HepG2 (cell line): ENCODE results near the gene PIK3R3. TPM values are rescaled to one million over a fixed set of nuclear protein-coding genes. Genes with fewer than 3 reads are reported as not detected.

Experiments
- ELF3 ChIP-seq: IDR thresholded peaks from 2 replicates; pipeline ENCODE4 v1.6.1; 2016; ENCODE audit warnings: missing genetic modification reagents, missing compliant biosample characterization
- MED13 ChIP-seq: sonication (generic); formaldehyde crosslinking; IDR thresholded peaks from 2 replicates; pipeline ENCODE4 v1.5.0; 2020; ENCODE audit warnings: missing genetic modification reagents
- MTF2 ChIP-seq: sonication (generic); formaldehyde crosslinking; IDR thresholded peaks from 2 replicates; pipeline ENCODE4 v1.5.0; 2020; ENCODE audit warnings: missing genetic modification reagents, borderline replicate concordance
- SMARCE1 ChIP-seq: fragments of 450-650 bp; IDR thresholded peaks from 2 replicates; pipeline ENCODE4 v1.6.1; 2017; ENCODE audit warnings: borderline replicate concordance
- SOX6 ChIP-seq, 2 experiments: fragments of 450-650 bp in 1 of 2; sonication (generic) in 1 of 2; formaldehyde crosslinking in 1 of 2; IDR thresholded peaks; 2 replicates each; pipeline versions ENCODE4 v1.4.0 to v1.6.1; 2017 to 2020; ENCODE audit warnings: antibody characterized with exemption in 1 of 2, mild to moderate bottlenecking in 1 of 2, missing genetic modification reagents in 1 of 2
- ZNF12 ChIP-seq: sonication (generic); formaldehyde crosslinking; IDR thresholded peaks from 2 replicates; pipeline ENCODE4 v1.5.0; 2020; ENCODE audit warnings: missing genetic modification reagents
- ZNF724P ChIP-seq: sonication (generic); formaldehyde crosslinking; IDR thresholded peaks from 2 replicates; pipeline ENCODE4 v1.8.0; 2022; ENCODE audit warnings: missing genetic modification reagents, borderline replicate concordance
- ZNF781 ChIP-seq: sonication (generic); formaldehyde crosslinking; IDR thresholded peaks from 2 replicates; pipeline ENCODE4 v1.5.1; 2020; ENCODE audit warnings: borderline replicate concordance, mild to moderate bottlenecking, missing genetic modification reagents; ENCODE audit errors: not compliant biosample characterization
- polyA plus RNA-seq, 8 experiments: library from polyadenylated mRNA; depleted of rRNA in 3 of 8; stranded (reverse) in 7 of 8; unstranded in 1 of 8; fragments of >200 nt; fragmentation: Illumina TruSeq in 4 of 8; extraction: Trizol in 4 of 8; gene quantifications; 2 replicates each; pipeline versions ENCODE4 v1.2.1 to v1.2.3, GENCODE V29; 2011 to 2016; ENCODE audit warnings: low read depth in 4 of 8, missing spikeins in 1 of 8, mixed read lengths in 1 of 8; ENCODE audit not compliant: insufficient read depth in 1 of 8
- total RNA-seq, 5 experiments: library from RNA; depleted of rRNA; stranded (reverse); fragments of >200 nt; fragmentation: Illumina TruSeq; extraction: Trizol; gene quantifications; 2 replicates each; pipeline ENCODE4 v1.2.3, GENCODE V29; 2016; ENCODE audit warnings: low read depth in 1 of 5
- TF ChIP-seq, protein P1 (sequence below): sonication (generic); formaldehyde crosslinking; IDR thresholded peaks from 2 replicates; pipeline ENCODE4 v1.4.0; 2020; ENCODE audit warnings: low read depth, mild to moderate bottlenecking, missing genetic modification reagents
- TF ChIP-seq, protein P2 (sequence below): sonication (generic); formaldehyde crosslinking; conservative IDR thresholded peaks from 2 replicates; pipeline ENCODE4 v1.8.0; 2022; ENCODE audit warnings: missing genetic modification reagents
- TF ChIP-seq, protein P3 (sequence below): IDR thresholded peaks from 2 replicates; pipeline ENCODE4 v1.6.1; 2018; ENCODE audit warnings: missing genetic modification reagents
- TF ChIP-seq, protein P4 (sequence below): sonication (generic); formaldehyde crosslinking; IDR thresholded peaks from 2 replicates; pipeline ENCODE4 v1.4.0; 2020; ENCODE audit warnings: missing genetic modification reagents, mild to moderate bottlenecking, borderline replicate concordance
- TF ChIP-seq, protein P5 (sequence below): sonication (generic); formaldehyde crosslinking; IDR thresholded peaks from 2 replicates; pipeline ENCODE4 v1.4.0; 2020; ENCODE audit warnings: mild to moderate bottlenecking, missing genetic modification reagents
- TF ChIP-seq, protein P6 (sequence below): sonication (generic); formaldehyde crosslinking; IDR thresholded peaks from 2 replicates; pipeline ENCODE4 v1.4.0; 2020; ENCODE audit warnings: low read depth, missing genetic modification reagents

Gene PIK3R3
- total and polyA plus RNA-seq, 2 of the 13 experiments (the other 11 are each of a cell fraction or from before 2014, with no cell fraction given): 0.37 to 6.9 TPM

DNA sequence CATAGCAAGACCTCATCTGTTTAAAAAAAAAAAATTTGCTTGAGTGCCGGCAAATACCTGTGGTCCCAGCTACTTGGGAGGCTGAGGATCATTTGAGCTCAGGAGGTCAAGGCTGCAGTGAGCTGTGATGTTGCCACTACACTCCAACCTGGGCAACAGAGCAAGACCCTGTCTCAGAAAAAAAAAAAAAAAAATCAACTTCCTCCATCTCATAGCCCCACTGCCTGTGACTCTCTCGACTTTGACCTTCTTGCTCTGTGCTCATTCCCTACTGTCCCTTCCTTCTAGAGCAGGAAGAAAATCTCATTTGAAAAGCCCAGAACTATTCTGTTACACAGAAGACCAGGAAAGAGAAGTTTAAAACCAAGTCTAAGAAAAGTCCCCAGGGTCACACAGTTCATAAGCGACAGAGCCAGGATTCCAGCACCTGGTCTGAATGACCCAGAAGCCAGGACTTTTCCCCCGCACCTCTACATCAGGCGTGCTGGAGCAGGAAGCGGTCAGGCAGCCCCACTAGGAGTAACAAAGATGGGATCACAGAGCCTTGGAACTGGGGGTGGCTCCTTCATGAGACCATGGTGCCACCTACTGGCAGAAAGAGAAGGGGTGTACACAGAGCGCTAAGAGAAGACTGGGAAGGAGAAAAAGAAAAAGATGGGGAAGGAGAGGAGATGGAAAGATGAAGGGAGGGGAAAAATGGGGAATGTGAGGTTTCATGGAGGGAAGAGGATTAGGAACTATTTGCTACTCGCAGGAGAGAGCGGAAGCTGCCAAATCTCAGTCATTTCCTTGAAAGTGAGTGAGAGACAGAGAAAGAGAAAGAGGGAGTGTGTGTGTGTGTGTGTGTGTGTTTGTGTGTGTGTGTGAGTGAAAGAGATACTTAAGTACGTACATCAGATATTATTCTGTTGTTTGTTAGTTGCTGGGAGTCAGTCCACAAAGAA lies 47.0 kb upstream of the PIK3R3 start (continued):
- TF ChIP-seq, protein P1, sequence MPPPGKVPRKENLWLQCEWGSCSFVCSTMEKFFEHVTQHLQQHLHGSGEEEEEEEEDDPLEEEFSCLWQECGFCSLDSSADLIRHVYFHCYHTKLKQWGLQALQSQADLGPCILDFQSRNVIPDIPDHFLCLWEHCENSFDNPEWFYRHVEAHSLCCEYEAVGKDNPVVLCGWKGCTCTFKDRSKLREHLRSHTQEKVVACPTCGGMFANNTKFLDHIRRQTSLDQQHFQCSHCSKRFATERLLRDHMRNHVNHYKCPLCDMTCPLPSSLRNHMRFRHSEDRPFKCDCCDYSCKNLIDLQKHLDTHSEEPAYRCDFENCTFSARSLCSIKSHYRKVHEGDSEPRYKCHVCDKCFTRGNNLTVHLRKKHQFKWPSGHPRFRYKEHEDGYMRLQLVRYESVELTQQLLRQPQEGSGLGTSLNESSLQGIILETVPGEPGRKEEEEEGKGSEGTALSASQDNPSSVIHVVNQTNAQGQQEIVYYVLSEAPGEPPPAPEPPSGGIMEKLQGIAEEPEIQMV: 0 out of 2 replicates have a peak, but pooled peaks have one; percentile 6
- TF ChIP-seq SOX6 (IDR thresholded peaks at IDR 0.05) (no peak), SOX6 (CRISPR knock-in tag; IDR thresholded peaks at IDR 0.05) (no peak), MTF2 (CRISPR knock-in tag) (no peak), ZNF12 (CRISPR knock-in tag) (0 out of 2 replicates have a peak, but pooled peaks have one; percentile 3), ZNF781 (CRISPR knock-in tag) (no peak), SMARCE1 (no peak), ZNF724P (no peak), ELF3 (CRISPR knock-in tag) (peak; percentile 40; the same call in 1 of the 2 replicates), MED13 (CRISPR knock-in tag) (no peak)
- TF ChIP-seq, protein P2, sequence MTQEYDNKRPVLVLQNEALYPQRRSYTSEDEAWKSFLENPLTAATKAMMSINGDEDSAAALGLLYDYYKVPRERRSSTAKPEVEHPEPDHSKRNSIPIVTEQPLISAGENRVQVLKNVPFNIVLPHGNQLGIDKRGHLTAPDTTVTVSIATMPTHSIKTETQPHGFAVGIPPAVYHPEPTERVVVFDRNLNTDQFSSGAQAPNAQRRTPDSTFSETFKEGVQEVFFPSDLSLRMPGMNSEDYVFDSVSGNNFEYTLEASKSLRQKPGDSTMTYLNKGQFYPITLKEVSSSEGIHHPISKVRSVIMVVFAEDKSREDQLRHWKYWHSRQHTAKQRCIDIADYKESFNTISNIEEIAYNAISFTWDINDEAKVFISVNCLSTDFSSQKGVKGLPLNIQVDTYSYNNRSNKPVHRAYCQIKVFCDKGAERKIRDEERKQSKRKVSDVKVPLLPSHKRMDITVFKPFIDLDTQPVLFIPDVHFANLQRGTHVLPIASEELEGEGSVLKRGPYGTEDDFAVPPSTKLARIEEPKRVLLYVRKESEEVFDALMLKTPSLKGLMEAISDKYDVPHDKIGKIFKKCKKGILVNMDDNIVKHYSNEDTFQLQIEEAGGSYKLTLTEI (CRISPR knock-in tag): no peak
- TF ChIP-seq, protein P3, sequence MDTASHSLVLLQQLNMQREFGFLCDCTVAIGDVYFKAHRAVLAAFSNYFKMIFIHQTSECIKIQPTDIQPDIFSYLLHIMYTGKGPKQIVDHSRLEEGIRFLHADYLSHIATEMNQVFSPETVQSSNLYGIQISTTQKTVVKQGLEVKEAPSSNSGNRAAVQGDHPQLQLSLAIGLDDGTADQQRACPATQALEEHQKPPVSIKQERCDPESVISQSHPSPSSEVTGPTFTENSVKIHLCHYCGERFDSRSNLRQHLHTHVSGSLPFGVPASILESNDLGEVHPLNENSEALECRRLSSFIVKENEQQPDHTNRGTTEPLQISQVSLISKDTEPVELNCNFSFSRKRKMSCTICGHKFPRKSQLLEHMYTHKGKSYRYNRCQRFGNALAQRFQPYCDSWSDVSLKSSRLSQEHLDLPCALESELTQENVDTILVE: no peak
- TF ChIP-seq, protein P4, sequence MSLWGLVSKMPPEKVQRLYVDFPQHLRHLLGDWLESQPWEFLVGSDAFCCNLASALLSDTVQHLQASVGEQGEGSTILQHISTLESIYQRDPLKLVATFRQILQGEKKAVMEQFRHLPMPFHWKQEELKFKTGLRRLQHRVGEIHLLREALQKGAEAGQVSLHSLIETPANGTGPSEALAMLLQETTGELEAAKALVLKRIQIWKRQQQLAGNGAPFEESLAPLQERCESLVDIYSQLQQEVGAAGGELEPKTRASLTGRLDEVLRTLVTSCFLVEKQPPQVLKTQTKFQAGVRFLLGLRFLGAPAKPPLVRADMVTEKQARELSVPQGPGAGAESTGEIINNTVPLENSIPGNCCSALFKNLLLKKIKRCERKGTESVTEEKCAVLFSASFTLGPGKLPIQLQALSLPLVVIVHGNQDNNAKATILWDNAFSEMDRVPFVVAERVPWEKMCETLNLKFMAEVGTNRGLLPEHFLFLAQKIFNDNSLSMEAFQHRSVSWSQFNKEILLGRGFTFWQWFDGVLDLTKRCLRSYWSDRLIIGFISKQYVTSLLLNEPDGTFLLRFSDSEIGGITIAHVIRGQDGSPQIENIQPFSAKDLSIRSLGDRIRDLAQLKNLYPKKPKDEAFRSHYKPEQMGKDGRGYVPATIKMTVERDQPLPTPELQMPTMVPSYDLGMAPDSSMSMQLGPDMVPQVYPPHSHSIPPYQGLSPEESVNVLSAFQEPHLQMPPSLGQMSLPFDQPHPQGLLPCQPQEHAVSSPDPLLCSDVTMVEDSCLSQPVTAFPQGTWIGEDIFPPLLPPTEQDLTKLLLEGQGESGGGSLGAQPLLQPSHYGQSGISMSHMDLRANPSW (CRISPR knock-in tag): no peak
- TF ChIP-seq, protein P5, sequence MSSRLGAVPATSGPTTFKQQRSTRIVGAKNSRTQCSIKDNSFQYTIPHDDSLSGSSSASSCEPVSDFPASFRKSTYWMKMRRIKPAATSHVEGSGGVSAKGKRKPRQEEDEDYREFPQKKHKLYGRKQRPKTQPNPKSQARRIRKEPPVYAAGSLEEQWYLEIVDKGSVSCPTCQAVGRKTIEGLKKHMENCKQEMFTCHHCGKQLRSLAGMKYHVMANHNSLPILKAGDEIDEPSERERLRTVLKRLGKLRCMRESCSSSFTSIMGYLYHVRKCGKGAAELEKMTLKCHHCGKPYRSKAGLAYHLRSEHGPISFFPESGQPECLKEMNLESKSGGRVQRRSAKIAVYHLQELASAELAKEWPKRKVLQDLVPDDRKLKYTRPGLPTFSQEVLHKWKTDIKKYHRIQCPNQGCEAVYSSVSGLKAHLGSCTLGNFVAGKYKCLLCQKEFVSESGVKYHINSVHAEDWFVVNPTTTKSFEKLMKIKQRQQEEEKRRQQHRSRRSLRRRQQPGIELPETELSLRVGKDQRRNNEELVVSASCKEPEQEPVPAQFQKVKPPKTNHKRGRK (CRISPR knock-in tag): no peak
- TF ChIP-seq, protein P6, sequence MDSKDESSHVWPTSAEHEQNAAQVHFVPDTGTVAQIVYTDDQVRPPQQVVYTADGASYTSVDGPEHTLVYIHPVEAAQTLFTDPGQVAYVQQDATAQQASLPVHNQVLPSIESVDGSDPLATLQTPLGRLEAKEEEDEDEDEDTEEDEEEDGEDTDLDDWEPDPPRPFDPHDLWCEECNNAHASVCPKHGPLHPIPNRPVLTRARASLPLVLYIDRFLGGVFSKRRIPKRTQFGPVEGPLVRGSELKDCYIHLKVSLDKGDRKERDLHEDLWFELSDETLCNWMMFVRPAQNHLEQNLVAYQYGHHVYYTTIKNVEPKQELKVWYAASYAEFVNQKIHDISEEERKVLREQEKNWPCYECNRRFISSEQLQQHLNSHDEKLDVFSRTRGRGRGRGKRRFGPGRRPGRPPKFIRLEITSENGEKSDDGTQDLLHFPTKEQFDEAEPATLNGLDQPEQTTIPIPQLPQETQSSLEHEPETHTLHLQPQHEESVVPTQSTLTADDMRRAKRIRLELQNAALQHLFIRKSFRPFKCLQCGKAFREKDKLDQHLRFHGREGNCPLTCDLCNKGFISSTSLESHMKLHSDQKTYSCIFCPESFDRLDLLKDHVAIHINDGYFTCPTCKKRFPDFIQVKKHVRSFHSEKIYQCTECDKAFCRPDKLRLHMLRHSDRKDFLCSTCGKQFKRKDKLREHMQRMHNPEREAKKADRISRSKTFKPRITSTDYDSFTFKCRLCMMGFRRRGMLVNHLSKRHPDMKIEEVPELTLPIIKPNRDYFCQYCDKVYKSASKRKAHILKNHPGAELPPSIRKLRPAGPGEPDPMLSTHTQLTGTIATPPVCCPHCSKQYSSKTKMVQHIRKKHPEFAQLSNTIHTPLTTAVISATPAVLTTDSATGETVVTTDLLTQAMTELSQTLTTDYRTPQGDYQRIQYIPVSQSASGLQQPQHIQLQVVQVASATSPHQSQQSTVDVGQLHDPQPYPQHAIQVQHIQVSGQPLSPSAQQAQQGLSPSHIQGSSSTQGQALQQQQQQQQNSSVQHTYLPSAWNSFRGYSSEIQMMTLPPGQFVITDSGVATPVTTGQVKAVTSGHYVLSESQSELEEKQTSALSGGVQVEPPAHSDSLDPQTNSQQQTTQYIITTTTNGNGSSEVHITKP (CRISPR knock-in tag): no peak
